IMR-90 (cell line): ENCODE measurements around the gene CEACAM8. TPM values are rescaled to one million over a fixed set of nuclear protein-coding genes. Genes with fewer than 3 reads are reported as not detected.

Source experiments
- ATAC-seq: fragments of 200-7000 bp; cut with Tn5 transposase; 2 replicates; pipeline ENCODE4 v1.9.1; 2020; ENCODE audit warnings: low read depth, mild to moderate bottlenecking, moderate library complexity
- BruUV-seq: library from RNA; stranded (reverse); fragments of 400-500 nt; replicated peaks from 2 replicates; lab custom pipeline; 2021; lab: Mats Ljungman, UMichigan
- CTCF ChIA-PET: fragments of 300-600 bp; formaldehyde crosslinking; extraction: SDS; loops from one replicate; lab custom pipeline; 2021; ENCODE audit warnings: antibody characterized with exemption; lab: Yijun Ruan, JAX
- POLR2A ChIA-PET: fragments of 300-600 bp; sonication (Branson Sonifier 250); formaldehyde crosslinking; loops from one replicate; lab custom pipeline; 2022; ENCODE audit warnings: antibody characterized with exemption; ENCODE audit not compliant: unreplicated experiment; lab: Charles Lee
- DNase-seq: peaks from one replicate; pipeline ENCODE4 v3.0.0; 2013
- H2AFZ ChIP-seq: replicated peaks from 2 replicates; pipeline ENCODE3; 2013; ENCODE audit warnings: low read length, mild to moderate bottlenecking; ENCODE audit not compliant: poor library complexity
- H2AK5ac ChIP-seq: 2 replicates; pipeline ENCODE4 v1.6.1; 2013; ENCODE audit warnings: low read depth, low read length, inconsistent platforms
- H2AK9ac ChIP-seq: replicated peaks from 2 replicates; pipeline ENCODE3; 2013; ENCODE audit warnings: mild to moderate bottlenecking, low read depth, low read length, moderate library complexity; ENCODE audit not compliant: poor library complexity
- H2BK120ac ChIP-seq: 2 replicates; pipeline ENCODE4 v1.6.1; 2013; ENCODE audit warnings: low read depth, low read length, inconsistent platforms
- H2BK15ac ChIP-seq: 3 replicates; pipeline ENCODE4 v1.6.1; 2013; ENCODE audit warnings: low read depth, low read length, inconsistent platforms
- H2BK20ac ChIP-seq: 2 replicates; pipeline ENCODE4 v1.6.1; 2013; ENCODE audit warnings: low read depth, mild to moderate bottlenecking, inconsistent platforms, low read length, moderate library complexity
- H2BK5ac ChIP-seq: 2 replicates; pipeline ENCODE4 v1.6.1; 2013; ENCODE audit warnings: mild to moderate bottlenecking, low read depth, low read length, inconsistent platforms; ENCODE audit not compliant: poor library complexity, severe bottlenecking
- H3K14ac ChIP-seq: replicated peaks from 2 replicates; pipeline ENCODE4 v1.6.1; 2013; ENCODE audit warnings: low read depth, low read length, inconsistent platforms
- H3K18ac ChIP-seq: 2 replicates; pipeline ENCODE4 v1.6.1; 2013; ENCODE audit warnings: low read depth, low read length, control low read depth
- H3K23ac ChIP-seq: 2 replicates; pipeline ENCODE4 v1.6.1; 2013; ENCODE audit warnings: low read depth, low read length, inconsistent platforms
- H3K27ac ChIP-seq: 2 replicates; pipeline ENCODE4 v1.5.1; 2013; ENCODE audit warnings: mild to moderate bottlenecking, control low read depth, low read length; ENCODE audit not compliant: insufficient read depth
- H3K27me3 ChIP-seq: 2 replicates; pipeline ENCODE4 v1.6.1; 2013; ENCODE audit warnings: low read length; ENCODE audit not compliant: control insufficient read depth, insufficient read depth
- H3K36me3 ChIP-seq: 2 replicates; pipeline ENCODE4 v1.6.1; 2013; ENCODE audit warnings: low read length, mixed read lengths; ENCODE audit not compliant: control insufficient read depth, insufficient read depth
- H3K4ac ChIP-seq: 2 replicates; pipeline ENCODE4 v1.6.1; 2013; ENCODE audit warnings: low read depth, low read length, inconsistent platforms
- H3K4me1 ChIP-seq: 2 replicates; pipeline ENCODE4 v1.6.1; 2013; ENCODE audit warnings: low read length, mixed read lengths; ENCODE audit not compliant: control insufficient read depth, insufficient read depth
- H3K4me2 ChIP-seq: 2 replicates; pipeline ENCODE4 v1.6.1; 2013; ENCODE audit warnings: low read depth, mild to moderate bottlenecking, control low read depth, low read length, moderate library complexity
- H3K4me3 ChIP-seq: 2 replicates; pipeline ENCODE4 v1.5.1; 2013; ENCODE audit warnings: low read depth, mild to moderate bottlenecking, control low read depth, low read length, moderate library complexity; ENCODE audit not compliant: insufficient read depth
- H3K56ac ChIP-seq: 2 replicates; pipeline ENCODE4 v1.6.1; 2013; ENCODE audit warnings: low read length, inconsistent platforms; ENCODE audit not compliant: insufficient read depth; ENCODE audit errors: extremely low read depth
- H3K79me1 ChIP-seq, 2 experiments: 2 replicates each; pipeline ENCODE4 v1.6.1; 2013; ENCODE audit warnings: low read length in 2 of 2, inconsistent platforms in 1 of 2, low read depth in 1 of 2
- H3K9ac ChIP-seq: 2 replicates; pipeline ENCODE4 v1.6.1; 2013; ENCODE audit warnings: low read depth, low read length, control low read depth
- H3K9me1 ChIP-seq: 2 replicates; pipeline ENCODE4 v1.6.1; 2013; ENCODE audit warnings: low read length, inconsistent platforms; ENCODE audit not compliant: insufficient read depth
- H3K9me3 ChIP-seq: 2 replicates; pipeline ENCODE4 v1.6.1; 2013; ENCODE audit warnings: low read length; ENCODE audit not compliant: control insufficient read depth, insufficient read depth
- H4K20me1 ChIP-seq: 2 replicates; pipeline ENCODE4 v1.6.1; 2013; ENCODE audit warnings: low read length, inconsistent platforms; ENCODE audit not compliant: insufficient read depth
- H4K5ac ChIP-seq: 2 replicates; pipeline ENCODE4 v1.6.1; 2013; ENCODE audit warnings: mild to moderate bottlenecking, low read depth, low read length, control low read depth
- H4K8ac ChIP-seq, 2 experiments: 2 replicates each; pipeline ENCODE4 v1.6.1; 2013; ENCODE audit warnings: low read depth in 2 of 2, low read length in 2 of 2, control low read depth in 1 of 2, inconsistent platforms in 1 of 2
- H4K91ac ChIP-seq: 2 replicates; pipeline ENCODE4 v1.6.1; 2013; ENCODE audit warnings: low read depth, low read length, inconsistent platforms; ENCODE audit not compliant: insufficient read depth
- CTCF ChIP-seq: conservative IDR thresholded peaks from 2 replicates; pipeline ENCODE4 v1.5.1; 2012; ENCODE audit warnings: mild to moderate bottlenecking, low read depth, low read length, improper control_type of control experiment
- MAFK ChIP-seq: IDR thresholded peaks from 2 replicates; pipeline ENCODE4 v1.6.1; 2012; ENCODE audit warnings: low read depth, low read length, improper control_type of control experiment
- MAZ ChIP-seq: IDR thresholded peaks from 2 replicates; pipeline ENCODE4 v1.6.1; 2012; ENCODE audit warnings: low read depth, mild to moderate bottlenecking, low read length, improper control_type of control experiment, moderate library complexity, borderline replicate concordance
- MXI1 ChIP-seq: IDR thresholded peaks from 2 replicates; pipeline ENCODE4 v1.6.1; 2012; ENCODE audit warnings: low read depth, mild to moderate bottlenecking, low read length, moderate library complexity, borderline replicate concordance
- POLR2A ChIP-seq: IDR thresholded peaks from 2 replicates; pipeline ENCODE4 v1.6.1; 2012; ENCODE audit warnings: mild to moderate bottlenecking, low read depth, low read length
- RFX5 ChIP-seq: IDR thresholded peaks from 2 replicates; pipeline ENCODE4 v1.8.0; 2012; ENCODE audit warnings: low read depth, mild to moderate bottlenecking, low read length, moderate library complexity
- SMC3 ChIP-seq: fragments of 150-350 bp; IDR thresholded peaks from 2 replicates; pipeline ENCODE4 v1.6.1; 2016; ENCODE audit warnings: low read depth, mild to moderate bottlenecking, antibody characterized with exemption, low read length, moderate library complexity
- WGBS, 2 experiments: methylation state at CpG; one replicate each; pipeline versions ENCODE4 v1.1.5 to v1.1.7; 2013; ENCODE audit warnings: missing lambda C conversion rate in 2 of 2; ENCODE audit not compliant: insufficient read length in 1 of 2; ENCODE audit errors: extremely low coverage in 2 of 2; 5-methylcytosine and 5-hydroxymethylcytosine counted together
- dilution Hi-C: fragments of 300-500 bp; cut with HindIII; formaldehyde crosslinking; loops from one replicate; pipeline ENCODE4 v1.14.3; 2018; ENCODE audit warnings: low sequenced_read_pairs; ENCODE audit not compliant: unreplicated experiment
- in situ Hi-C: fragments of 300-500 bp; cut with MboI; formaldehyde crosslinking; loops from 3 replicates; pipeline ENCODE4 v1.14.3; 2019; ENCODE audit warnings: low sequenced_read_pairs, inconsistent platforms, mixed read lengths
- intact Hi-C: fragments of 100-400 bp; cut with micrococcal nuclease; formaldehyde crosslinking; loops from 2 replicates; pipeline ENCODE4 v1.10.0; 2022
- polyA plus RNA-seq, 3 experiments: library from polyadenylated mRNA; depleted of rRNA; stranded (reverse); fragments of >200 nt; gene quantifications; 2 replicates each; pipeline ENCODE4 v1.2.3, GENCODE V29; 2012; ENCODE audit warnings: low replicate concordance in 1 of 3
- total RNA-seq: library from RNA; depleted of rRNA; stranded (reverse); fragments of >200 nt; gene quantifications from 2 replicates; pipeline ENCODE4 v1.2.3, GENCODE V29; 2012
- TF ChIP-seq, protein P1 (sequence below): fragments of 150-350 bp; IDR thresholded peaks from 2 replicates; pipeline ENCODE4 v1.6.1; 2017; ENCODE audit warnings: mild to moderate bottlenecking, antibody characterized with exemption, low read length, low read depth

CEACAM8 gene
- total and polyA plus RNA-seq, 2 of the 4 experiments (the other 2 are of a cell fraction): not detected

- TF ChIP-seq, protein P1, sequence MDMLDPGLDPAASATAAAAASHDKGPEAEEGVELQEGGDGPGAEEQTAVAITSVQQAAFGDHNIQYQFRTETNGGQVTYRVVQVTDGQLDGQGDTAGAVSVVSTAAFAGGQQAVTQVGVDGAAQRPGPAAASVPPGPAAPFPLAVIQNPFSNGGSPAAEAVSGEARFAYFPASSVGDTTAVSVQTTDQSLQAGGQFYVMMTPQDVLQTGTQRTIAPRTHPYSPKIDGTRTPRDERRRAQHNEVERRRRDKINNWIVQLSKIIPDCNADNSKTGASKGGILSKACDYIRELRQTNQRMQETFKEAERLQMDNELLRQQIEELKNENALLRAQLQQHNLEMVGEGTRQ: no peak
These were observed 1.8 kb upstream of the CEACAM8 start (continued) for GRCh38 chr19:42596391-42597072.

- CTCF ChIA-PET: interaction anchor here (0.8 kb wide), 1 partner anchor 144 kb away, joined by 3 read pairs; no protein-coding TSS in a partner anchor
- Histone ChIP-seq H4K91ac (no peak overlapping the region), H3K9me3 (no peaks in the 10 kb centered on the region), H3K56ac (no peak overlapping the region), H4K8ac (no peak overlapping the region), H3K27ac (no peak overlapping the region), H3K36me3 (no peaks in the 10 kb centered on the region), H4K20me1 (no peaks in the 10 kb centered on the region), H3K79me1 (no peaks in the 10 kb centered on the region), H4K5ac (no peak overlapping the region), H3K9me1 (0 out of 2 replicates have a peak, but pooled peaks cover 2% of the 10 kb centered on the region), H3K4ac (no peak overlapping the region), H2BK5ac (no peak overlapping the region), H2AK5ac (no peak overlapping the region), H3K14ac (no peak overlapping the region), H2BK120ac (no peak overlapping the region), H2BK20ac (no peak overlapping the region), H2AFZ (no peak overlapping the region), H3K9ac (no peak overlapping the region), H2AK9ac (no peak overlapping the region), H3K4me2 (no peak overlapping the region), H3K4me1 (no peaks in the 10 kb centered on the region), H3K23ac (no peak overlapping the region), H3K18ac (no peak overlapping the region), H3K27me3 (peaks cover 15% of the 10 kb centered on the region), H3K4me3 (no peak overlapping the region), H2BK15ac (no peak overlapping the region)
- no TSS peak for BruUV-seq
- dilution Hi-C loops: no loop called here
- DNase-seq (no peak), ATAC-seq (no peak)
- intact Hi-C loops: no loop called here
- in situ Hi-C loops: no loop called here
- POLR2A ChIA-PET: no interaction called here
- TF ChIP-seq CTCF: no peak
- TF ChIP-seq MXI1: no peak
- no peak for TF ChIP-seq POLR2A
- TF ChIP-seq SMC3: no peak
- no peak for TF ChIP-seq RFX5
- no peak for TF ChIP-seq MAFK
- TF ChIP-seq, protein P1: no peak
- TF ChIP-seq MAZ: no peak
- WGBS, 2 experiments: no CpG with 5 or more reads among the region's 11 CpGs
These were observed 937 bp upstream of the CEACAM8 start for GRCh38 chr19:42595550-42596172.
